Neural cell (in vitro differentiated cells): Measurements from ENCODE around the gene MAVS. TPM values are rescaled to one million over a fixed set of nuclear protein-coding genes. Genes with fewer than 3 reads are reported as not detected.

ENCODE experiments used
- H2AFZ ChIP-seq: fragments of 200-600, 300-800 bp; sonication (generic), shearing (Covaris generic); 2 replicates; pipeline ENCODE4 v1.6.0; 2014; ENCODE audit warnings: low read depth, mild to moderate bottlenecking, antibody characterized with exemption, low read length, moderate library complexity
- H3F3A ChIP-seq: fragments of 200-600 bp; shearing (Covaris generic); 2 replicates; pipeline ENCODE4 v1.6.1; 2016; ENCODE audit warnings: mild to moderate bottlenecking, moderate library complexity, mixed read lengths, antibody characterized with exemption, low read length; ENCODE audit not compliant: insufficient read depth, poor library complexity, severe bottlenecking
- H3K27ac ChIP-seq: fragments of 200-600, 300-800 bp; sonication (generic), shearing (Covaris generic); 2 replicates; pipeline ENCODE4 v1.5.1; 2014; ENCODE audit warnings: mild to moderate bottlenecking, low read length, moderate library complexity
- H3K27me3 ChIP-seq: fragments of 300-800, 200-600 bp; sonication (generic), shearing (Covaris generic); 2 replicates; pipeline ENCODE4 v1.6.0; 2014; ENCODE audit warnings: mild to moderate bottlenecking, low read depth, low read length, moderate library complexity; ENCODE audit not compliant: insufficient read depth
- H3K36me3 ChIP-seq: fragments of 300-800, 200-600 bp; sonication (generic), shearing (Covaris generic); 2 replicates; pipeline ENCODE4 v1.5.1; 2014; ENCODE audit warnings: mild to moderate bottlenecking, antibody characterized with exemption, low read length, moderate library complexity; ENCODE audit not compliant: insufficient read depth
- H3K4me2 ChIP-seq: fragments of 300-800, 200-600 bp; sonication (generic), shearing (Covaris generic); 2 replicates; pipeline ENCODE4 v1.6.0; 2014; ENCODE audit warnings: mild to moderate bottlenecking, low read length
- H3K4me3 ChIP-seq: fragments of 300-800, 200-600 bp; sonication (generic), shearing (Covaris generic); 2 replicates; pipeline ENCODE4 v1.5.1; 2014; ENCODE audit warnings: mild to moderate bottlenecking, low read length, moderate library complexity
- H3K79me2 ChIP-seq: fragments of 200-600 bp; shearing (Covaris generic); replicated peaks from 2 replicates; pipeline ENCODE4 v1.6.0; 2014; ENCODE audit warnings: mild to moderate bottlenecking, low read length, moderate library complexity; ENCODE audit not compliant: insufficient read depth
- H3K9ac ChIP-seq: fragments of 300-800, 200-600 bp; sonication (generic), shearing (Covaris generic); 2 replicates; pipeline ENCODE4 v1.6.1; 2016; ENCODE audit warnings: mild to moderate bottlenecking, low read length, mixed read lengths
- H3K9me2 ChIP-seq: fragments of 200-600 bp; shearing (Covaris generic); 2 replicates; pipeline ENCODE4 v1.6.1; 2016; ENCODE audit warnings: mild to moderate bottlenecking, low read length, mixed read lengths; ENCODE audit not compliant: insufficient read depth
- H3K9me3 ChIP-seq: fragments of 200-600, 300-800 bp; sonication (generic), shearing (Covaris generic); 2 replicates; pipeline ENCODE4 v1.6.1; 2016; ENCODE audit warnings: mild to moderate bottlenecking, mixed run types, low read length, moderate library complexity, mixed read lengths
- H4K20me1 ChIP-seq: fragments of 200-600 bp; shearing (Covaris generic); 2 replicates; pipeline ENCODE4 v1.6.1; 2016; ENCODE audit warnings: mild to moderate bottlenecking, mixed run types; ENCODE audit not compliant: insufficient read depth
- EP300 ChIP-seq: fragments of 450-650 bp; conservative IDR thresholded peaks from 2 replicates; pipeline ENCODE4 v1.6.1; 2014; ENCODE audit warnings: antibody characterized with exemption, mild to moderate bottlenecking, moderate library complexity; ENCODE audit not compliant: poor library complexity, severe bottlenecking
- EZH2 ChIP-seq: fragments of 200-600, 300-800 bp; shearing (Covaris generic), sonication (generic); IDR thresholded peaks from 2 replicates; pipeline ENCODE4 v1.6.1; 2014; ENCODE audit warnings: antibody characterized with exemption, low read length, borderline replicate concordance, mild to moderate bottlenecking; ENCODE audit not compliant: insufficient read depth, poor library complexity, severe bottlenecking
- MXI1 ChIP-seq: fragments of 450-650 bp; conservative IDR thresholded peaks from 2 replicates; pipeline ENCODE4 v1.6.1; 2014; ENCODE audit warnings: antibody characterized with exemption, mild to moderate bottlenecking; ENCODE audit not compliant: poor library complexity, severe bottlenecking
- POLR2AphosphoS5 ChIP-seq: IDR thresholded peaks from 2 replicates; pipeline ENCODE4 v1.6.1; 2012
- RAD21 ChIP-seq: fragments of 450-650 bp; conservative IDR thresholded peaks from 2 replicates; pipeline ENCODE4 v1.6.1; 2014; ENCODE audit warnings: antibody characterized with exemption, mild to moderate bottlenecking, moderate library complexity
- SMC3 ChIP-seq: fragments of 450-650 bp; conservative IDR thresholded peaks from 2 replicates; pipeline ENCODE4 v1.6.1; 2014; ENCODE audit warnings: antibody characterized with exemption, mild to moderate bottlenecking, moderate library complexity; ENCODE audit not compliant: poor library complexity
- TAF1 ChIP-seq: IDR thresholded peaks from 2 replicates; pipeline ENCODE4 v1.6.1; 2012; ENCODE audit warnings: low read depth
- polyA plus RNA-seq: library from polyadenylated mRNA; depleted of rRNA; stranded (reverse); fragments of >200 nt; gene quantifications from 2 replicates; pipeline ENCODE4 v1.2.3, GENCODE V29; 2014
- TF ChIP-seq, protein P1 (sequence below): fragments of 450-650 bp; IDR thresholded peaks from 2 replicates; pipeline ENCODE4 v1.5.1; 2014; ENCODE audit warnings: antibody characterized with exemption, mild to moderate bottlenecking, moderate library complexity; ENCODE audit not compliant: poor library complexity, severe bottlenecking
- TF ChIP-seq, protein P2 (sequence below): IDR thresholded peaks from 2 replicates; pipeline ENCODE4 v1.6.1; 2012; ENCODE audit warnings: borderline replicate concordance

MAVS gene
- polyA plus RNA-seq, 1 donor from 2014 or later, result 5.4 TPM

DNA sequence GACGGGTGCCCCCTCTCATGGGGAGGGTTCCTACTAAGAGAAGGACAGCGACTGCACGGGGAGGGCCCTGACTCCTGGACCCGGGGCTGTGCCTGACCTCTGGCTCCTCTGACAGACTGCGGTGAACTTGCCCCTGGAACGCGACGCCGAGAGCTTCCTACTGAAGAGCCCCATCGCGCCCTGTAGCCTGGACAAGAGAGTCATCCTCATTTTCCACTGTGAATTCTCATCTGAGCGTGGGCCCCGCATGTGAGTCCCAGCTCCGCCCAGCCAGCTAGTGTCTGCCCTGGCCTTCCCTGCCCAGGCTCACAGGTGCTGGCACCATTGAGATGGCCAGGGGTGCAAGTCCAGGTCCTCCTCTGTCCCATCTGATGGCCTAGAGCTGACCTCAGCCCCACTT lies 43.3 kb upstream of the MAVS start:
- Histone ChIP-seq H3K36me3 (no peaks in the 10 kb centered on the region), H3K9me3 (no peaks in the 10 kb centered on the region), H3K9me2 (no peaks in the 10 kb centered on the region), H3K9ac (no peak overlapping the region), H3K27me3 (no peaks in the 10 kb centered on the region), H3K4me2 (no peak overlapping the region), H3K27ac (no peak overlapping the region), H3K4me3 (no peak overlapping the region), H4K20me1 (no peaks in the 10 kb centered on the region), H3K79me2 (no peaks in the 10 kb centered on the region), H3F3A (no peaks in the 10 kb centered on the region), H2AFZ (no peak overlapping the region)
- TF ChIP-seq, protein P1, sequence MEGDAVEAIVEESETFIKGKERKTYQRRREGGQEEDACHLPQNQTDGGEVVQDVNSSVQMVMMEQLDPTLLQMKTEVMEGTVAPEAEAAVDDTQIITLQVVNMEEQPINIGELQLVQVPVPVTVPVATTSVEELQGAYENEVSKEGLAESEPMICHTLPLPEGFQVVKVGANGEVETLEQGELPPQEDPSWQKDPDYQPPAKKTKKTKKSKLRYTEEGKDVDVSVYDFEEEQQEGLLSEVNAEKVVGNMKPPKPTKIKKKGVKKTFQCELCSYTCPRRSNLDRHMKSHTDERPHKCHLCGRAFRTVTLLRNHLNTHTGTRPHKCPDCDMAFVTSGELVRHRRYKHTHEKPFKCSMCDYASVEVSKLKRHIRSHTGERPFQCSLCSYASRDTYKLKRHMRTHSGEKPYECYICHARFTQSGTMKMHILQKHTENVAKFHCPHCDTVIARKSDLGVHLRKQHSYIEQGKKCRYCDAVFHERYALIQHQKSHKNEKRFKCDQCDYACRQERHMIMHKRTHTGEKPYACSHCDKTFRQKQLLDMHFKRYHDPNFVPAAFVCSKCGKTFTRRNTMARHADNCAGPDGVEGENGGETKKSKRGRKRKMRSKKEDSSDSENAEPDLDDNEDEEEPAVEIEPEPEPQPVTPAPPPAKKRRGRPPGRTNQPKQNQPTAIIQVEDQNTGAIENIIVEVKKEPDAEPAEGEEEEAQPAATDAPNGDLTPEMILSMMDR, result no peak
- TF ChIP-seq MXI1, result no peak
- no peak for TF ChIP-seq EP300
- TF ChIP-seq RAD21, result no peak
- no peak for TF ChIP-seq EZH2
- TF ChIP-seq, protein P2, sequence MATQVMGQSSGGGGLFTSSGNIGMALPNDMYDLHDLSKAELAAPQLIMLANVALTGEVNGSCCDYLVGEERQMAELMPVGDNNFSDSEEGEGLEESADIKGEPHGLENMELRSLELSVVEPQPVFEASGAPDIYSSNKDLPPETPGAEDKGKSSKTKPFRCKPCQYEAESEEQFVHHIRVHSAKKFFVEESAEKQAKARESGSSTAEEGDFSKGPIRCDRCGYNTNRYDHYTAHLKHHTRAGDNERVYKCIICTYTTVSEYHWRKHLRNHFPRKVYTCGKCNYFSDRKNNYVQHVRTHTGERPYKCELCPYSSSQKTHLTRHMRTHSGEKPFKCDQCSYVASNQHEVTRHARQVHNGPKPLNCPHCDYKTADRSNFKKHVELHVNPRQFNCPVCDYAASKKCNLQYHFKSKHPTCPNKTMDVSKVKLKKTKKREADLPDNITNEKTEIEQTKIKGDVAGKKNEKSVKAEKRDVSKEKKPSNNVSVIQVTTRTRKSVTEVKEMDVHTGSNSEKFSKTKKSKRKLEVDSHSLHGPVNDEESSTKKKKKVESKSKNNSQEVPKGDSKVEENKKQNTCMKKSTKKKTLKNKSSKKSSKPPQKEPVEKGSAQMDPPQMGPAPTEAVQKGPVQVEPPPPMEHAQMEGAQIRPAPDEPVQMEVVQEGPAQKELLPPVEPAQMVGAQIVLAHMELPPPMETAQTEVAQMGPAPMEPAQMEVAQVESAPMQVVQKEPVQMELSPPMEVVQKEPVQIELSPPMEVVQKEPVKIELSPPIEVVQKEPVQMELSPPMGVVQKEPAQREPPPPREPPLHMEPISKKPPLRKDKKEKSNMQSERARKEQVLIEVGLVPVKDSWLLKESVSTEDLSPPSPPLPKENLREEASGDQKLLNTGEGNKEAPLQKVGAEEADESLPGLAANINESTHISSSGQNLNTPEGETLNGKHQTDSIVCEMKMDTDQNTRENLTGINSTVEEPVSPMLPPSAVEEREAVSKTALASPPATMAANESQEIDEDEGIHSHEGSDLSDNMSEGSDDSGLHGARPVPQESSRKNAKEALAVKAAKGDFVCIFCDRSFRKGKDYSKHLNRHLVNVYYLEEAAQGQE, result no peak
- no peak for TF ChIP-seq SMC3
- TF ChIP-seq TAF1, result no peak
- no peak for TF ChIP-seq POLR2AphosphoS5

DNA sequence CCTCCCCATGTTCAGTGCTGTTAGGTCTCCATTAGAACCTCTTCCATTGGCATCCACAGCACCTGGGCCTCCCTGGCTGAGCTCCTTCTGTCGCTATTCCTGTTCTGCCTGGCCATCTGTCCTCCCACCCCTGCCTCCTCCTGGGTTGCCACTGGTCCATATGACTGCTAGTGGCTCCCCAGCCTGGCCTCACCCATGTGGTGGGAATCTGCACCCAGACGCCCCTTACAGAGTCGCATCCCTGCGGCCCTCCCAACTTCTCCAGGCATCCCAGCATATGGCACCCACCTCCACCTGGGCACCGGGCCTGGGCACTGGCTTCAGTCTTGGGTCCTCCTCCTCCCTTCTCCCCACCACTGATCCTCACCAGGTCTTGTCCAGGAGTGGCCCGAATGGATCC lies 42.8 kb upstream of the MAVS start:
- no peak overlapping the region for H3K27ac ChIP-seq
- no peak overlapping the region for H3K4me3 ChIP-seq
- no peaks in the 10 kb centered on the region for H3K27me3 ChIP-seq
- H3K4me2 ChIP-seq, result no peak overlapping the region
- H3K79me2 ChIP-seq, result no peaks in the 10 kb centered on the region
- H4K20me1 ChIP-seq, result no peaks in the 10 kb centered on the region
- no peaks in the 10 kb centered on the region for H3K9me2 ChIP-seq
- H2AFZ ChIP-seq, result no peak overlapping the region
- H3F3A ChIP-seq, result no peaks in the 10 kb centered on the region
- TF ChIP-seq POLR2AphosphoS5 (no peak), SMC3 (no peak), RAD21 (no peak), EZH2 (no peak), MXI1 (no peak), TAF1 (no peak), EP300 (no peak)
- TF ChIP-seq, protein P2, result no peak
- TF ChIP-seq, protein P1, result no peak
- H3K9ac ChIP-seq, result no peak overlapping the region
- H3K9me3 ChIP-seq, result no peaks in the 10 kb centered on the region
- no peaks in the 10 kb centered on the region for H3K36me3 ChIP-seq
